HG03159 (cell line): Measurements from ENCODE around the gene YBX2.

ENCODE experiments used
- ATAC-seq: cut with Tn5 transposase; IDR thresholded peaks from one replicate; pipeline ENCODE4 v1.9.1; 2021; ENCODE audit warnings: mild to moderate bottlenecking, moderate library complexity; ENCODE audit not compliant: unreplicated experiment

YBX2 gene

DNA sequence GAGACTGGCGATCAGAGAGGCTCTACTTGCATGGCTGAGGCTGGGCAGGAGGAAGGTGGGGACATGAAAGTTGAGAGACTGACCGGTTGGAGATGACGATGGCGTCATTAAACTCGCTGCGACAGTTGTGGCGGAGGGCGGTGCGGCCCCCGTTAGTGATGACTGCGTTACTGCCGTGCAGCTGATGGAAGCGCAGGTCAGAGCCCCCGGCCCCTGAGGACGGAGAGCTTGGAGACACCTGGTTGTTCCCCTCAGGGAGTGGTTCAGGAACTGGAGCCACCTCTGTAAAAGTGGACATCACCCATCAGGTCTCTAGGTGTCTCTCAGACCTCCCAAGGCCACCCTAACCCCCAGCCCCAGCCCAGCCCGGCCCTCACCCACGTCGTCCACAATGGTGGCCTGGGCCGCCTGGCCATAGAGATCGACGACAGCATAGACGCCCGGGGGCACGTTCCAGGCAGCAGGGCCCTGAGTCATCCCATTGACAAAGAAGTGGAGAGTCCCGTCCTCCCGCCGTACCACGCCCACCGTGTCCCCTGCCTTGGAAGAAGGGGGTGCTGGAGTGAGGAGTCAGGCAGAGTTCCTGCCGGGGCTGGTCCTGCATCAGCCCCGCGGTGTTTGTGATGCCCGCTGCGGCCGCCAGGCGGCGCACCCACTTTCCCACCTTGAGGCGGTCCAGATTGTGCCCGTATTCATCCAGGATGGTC lies 29.4 kb upstream of the YBX2 start:
- no peak for ATAC-seq

GRCh38 chr17:7322520-7323194 lies 28.2 kb upstream of the YBX2 start:
- no peak for ATAC-seq

- no peak for ATAC-seq
Observed at GRCh38 chr17:7321466-7321865, 27.0 kb upstream of the YBX2 start.

GRCh38 chr17:7318121-7318860 lies 23.9 kb upstream of the YBX2 start:
- ATAC-seq: no peak

DNA sequence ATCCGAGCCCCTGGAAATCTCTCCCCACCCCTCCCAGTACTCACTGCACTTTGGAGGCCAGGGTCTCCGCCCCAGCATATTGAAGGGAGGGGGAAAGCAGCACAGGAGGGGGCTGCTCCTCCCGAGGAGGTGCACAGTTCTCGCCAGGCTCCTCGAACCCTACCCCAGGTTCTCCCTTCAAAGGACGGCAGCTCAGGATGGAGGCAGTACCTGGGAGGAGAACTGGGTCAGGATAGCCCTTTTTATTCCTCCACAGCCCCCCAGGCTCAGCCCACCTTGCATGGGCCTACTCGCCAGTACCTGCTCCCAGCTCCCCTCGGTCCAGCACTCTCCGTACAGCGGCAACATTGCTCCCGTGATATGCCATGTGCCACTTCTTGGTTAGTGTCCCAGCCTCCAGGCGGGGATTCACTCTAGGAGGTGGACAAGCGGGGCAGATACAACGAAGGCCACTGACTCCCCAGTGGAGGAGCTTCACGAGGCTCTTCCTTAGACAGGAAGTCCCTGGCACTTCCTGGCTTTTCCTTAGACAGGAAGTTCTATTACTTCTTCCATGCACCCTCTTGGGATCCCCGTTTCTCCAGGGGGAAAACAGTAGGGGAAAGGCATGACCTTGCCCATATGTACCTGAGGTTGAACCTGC lies 22.8 kb upstream of the YBX2 start:
- ATAC-seq: no peak

GRCh38 chr17:7315570-7316235 lies 21.3 kb upstream of the YBX2 start:
- no peak for ATAC-seq

GRCh38 chr17:7314719-7315569 lies 20.5 kb upstream of the YBX2 start, which contains the start of gene GPS2:
Gene GPS2 (minus strand): TSS chr17:7315360. CDS start chr17:7315052, 308 bp downstream.
- ATAC-seq: peak; percentile 58

DNA sequence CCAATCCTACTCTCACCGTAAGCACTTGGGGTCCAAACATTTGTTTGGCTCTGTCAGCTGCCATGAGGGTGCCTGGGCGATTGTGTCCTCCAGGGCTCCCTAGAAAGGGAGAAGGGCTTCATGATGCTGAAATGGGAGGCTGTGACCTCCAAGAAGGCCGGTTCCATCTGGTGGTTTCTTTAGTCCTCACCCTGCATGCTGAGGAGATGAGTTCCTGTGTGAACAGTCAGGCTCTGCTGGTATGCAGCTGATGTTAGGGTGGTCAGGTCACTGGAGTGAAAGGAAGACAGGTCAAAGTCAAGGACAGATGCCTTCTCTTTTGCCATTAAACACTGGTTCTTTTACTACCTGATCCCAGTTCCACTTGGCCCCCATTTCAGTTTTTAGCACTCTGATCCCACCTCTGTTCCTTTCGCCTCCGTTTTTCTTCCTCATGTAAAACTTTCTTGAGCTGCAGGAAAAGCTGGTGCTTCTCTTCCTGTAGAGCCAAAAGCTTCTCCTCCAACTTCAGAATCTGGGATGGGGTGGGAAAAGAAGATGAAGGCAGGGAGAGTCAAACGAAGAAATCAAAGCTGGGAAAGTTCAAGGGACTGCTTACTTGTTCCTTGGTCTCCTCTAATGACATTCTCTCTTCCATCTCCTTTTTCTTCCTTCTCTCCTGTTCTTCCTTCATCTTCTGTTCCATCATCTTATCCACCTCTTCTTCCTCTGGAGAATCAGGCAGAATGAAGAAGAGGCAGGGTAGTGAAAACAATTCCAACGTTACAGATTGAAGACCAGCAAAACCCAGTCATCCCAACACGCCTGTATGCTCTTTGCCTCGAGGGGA lies 19.7 kb upstream of the YBX2 start:
- ATAC-seq: no peak

DNA sequence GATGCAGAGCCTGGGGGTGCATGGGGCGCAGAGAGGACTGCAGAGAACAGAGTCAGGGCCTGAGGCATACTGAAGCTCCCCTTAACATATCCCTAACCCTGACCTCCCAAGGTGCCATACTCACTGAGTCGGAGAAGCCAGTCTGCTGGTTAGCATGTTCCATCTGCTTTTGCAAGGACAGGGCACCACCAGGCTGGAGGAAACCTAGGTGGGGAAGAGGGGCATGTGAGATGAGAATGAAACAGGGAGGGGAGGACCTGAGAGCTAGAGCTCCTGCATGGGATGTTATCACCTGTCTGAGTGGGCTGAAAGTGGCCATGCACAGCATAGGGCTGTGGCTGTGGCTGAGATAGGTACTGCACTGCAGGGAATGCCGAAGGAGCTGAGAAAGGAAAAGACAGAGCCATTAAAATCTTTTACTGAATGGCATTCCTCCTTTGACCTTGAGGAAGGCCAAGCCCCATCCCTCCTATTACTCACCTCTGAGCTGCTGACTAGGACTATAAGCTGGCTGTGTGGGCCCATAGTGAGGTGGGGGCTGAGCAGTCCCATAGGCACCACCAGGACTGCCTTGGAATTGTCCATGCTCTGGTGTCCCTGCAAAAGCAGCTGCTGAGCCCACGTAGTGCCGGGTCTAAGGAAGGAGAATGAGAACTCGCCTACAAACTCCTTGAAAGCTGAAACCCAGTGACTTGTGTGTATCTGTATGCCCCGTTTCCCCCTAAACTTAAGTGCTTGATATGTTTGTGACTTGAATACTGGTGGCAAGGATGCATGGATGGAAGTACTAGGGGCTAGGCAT lies 18.9 kb upstream of the YBX2 start:
- ATAC-seq: no peak

- ATAC-seq: no peak
Observed at GRCh38 chr17:7312432-7313087, 18.1 kb upstream of the YBX2 start.

- no peak for ATAC-seq
Observed at GRCh38 chr17:7311110-7311705, 16.8 kb upstream of the YBX2 start.

GRCh38 chr17:7309628-7310027 lies 15.2 kb upstream of the YBX2 start:
- ATAC-seq: no peak

- ATAC-seq: no peak
Observed at GRCh38 chr17:7308625-7309433, 14.4 kb upstream of the YBX2 start.

GRCh38 chr17:7307686-7308624 lies 13.5 kb upstream of the YBX2 start:
- ATAC-seq: no peak

GRCh38 chr17:7306911-7307685 lies 12.7 kb upstream of the YBX2 start, which contains the start of gene EIF5A:
Gene EIF5A (plus strand): TSS chr17:7307628. CDS start chr17:7309636, 2,008 bp downstream.
- ATAC-seq: peak; percentile 62
